Measurements from ENCODE around the gene ZNF485.

Gene ZNF485

GRCh38 chr10:43665054-43665453, 58.8 kb downstream of the ZNF485 start:
- no peak for DNase-seq (ENCODE audit: low read depth in 1 of 2, low spot score in 1 of 2)
- Histone ChIP-seq H3K27me3 (ENCODE audit: insufficient read depth, poor library complexity, severe bottlenecking) (peaks cover 8% of the 10 kb centered on the region), H3K4me3 (replicated peaks; ENCODE audit: insufficient read depth, low read length) (no peak overlapping the region), H3K27ac (replicated peaks) (no peak overlapping the region)
- TF ChIP-seq POLR2AphosphoS5 (IDR thresholded peaks at IDR 0.05; ENCODE audit: low read depth), result no peak
- no peak for TF ChIP-seq CTCF (IDR thresholded peaks at IDR 0.05; ENCODE audit: insufficient read depth, low read length)
- no peak for TF ChIP-seq REST (IDR thresholded peaks at IDR 0.05; ENCODE audit: insufficient replicate concordance, low read depth)
- TF ChIP-seq SPI1 (IDR thresholded peaks at IDR 0.05; ENCODE audit: borderline replicate concordance, low read depth), result no peak
- no peak for TF ChIP-seq GABPA (IDR thresholded peaks at IDR 0.05; ENCODE audit: low read depth)

GRCh38 chr10:43666552-43666951, 60.3 kb downstream of the ZNF485 start:
- DNase-seq (ENCODE audit: low read depth in 1 of 2, low spot score in 1 of 2), result no peak
- Histone ChIP-seq H3K4me3 (replicated peaks; ENCODE audit: insufficient read depth, low read length) (no peak overlapping the region), H3K27me3 (ENCODE audit: insufficient read depth, poor library complexity, severe bottlenecking) (peaks cover 8% of the 10 kb centered on the region), H3K27ac (replicated peaks) (no peak overlapping the region)
- TF ChIP-seq GABPA (IDR thresholded peaks at IDR 0.05; ENCODE audit: low read depth) (no peak), REST (IDR thresholded peaks at IDR 0.05; ENCODE audit: insufficient replicate concordance, low read depth) (no peak)

- TF ChIP-seq POLR2AphosphoS5 (IDR thresholded peaks at IDR 0.05; ENCODE audit: low read depth) (no peak), SPI1 (IDR thresholded peaks at IDR 0.05; ENCODE audit: borderline replicate concordance, low read depth) (no peak), GABPA (IDR thresholded peaks at IDR 0.05; ENCODE audit: low read depth) (no peak), CTCF (IDR thresholded peaks at IDR 0.05; ENCODE audit: insufficient read depth, low read length) (no peak), REST (IDR thresholded peaks at IDR 0.05; ENCODE audit: insufficient replicate concordance, low read depth) (no peak)
- Histone ChIP-seq H3K4me3 (replicated peaks; ENCODE audit: insufficient read depth, low read length) (no peak overlapping the region), H3K27me3 (ENCODE audit: insufficient read depth, poor library complexity, severe bottlenecking) (peaks cover 8% of the 10 kb centered on the region), H3K27ac (replicated peaks) (no peak overlapping the region)
- no peak for DNase-seq (ENCODE audit: low read depth in 1 of 2, low spot score in 1 of 2)
Observed at GRCh38 chr10:43667317-43667731, 61.1 kb downstream of the ZNF485 start.

Data from HL-60 (cell line).